Activated B cell treated with CpG ODN at 0.5 μM for 24 hours (primary cell): Measurements from ENCODE around the gene KLHL7. TPM values are rescaled to one million over a fixed set of nuclear protein-coding genes. Genes with fewer than 3 reads are reported as not detected.

Source experiments
- ATAC-seq: fragments of 200-7000 bp; cut with Tn5 transposase; one replicate; pipeline ENCODE4 v1.10.0; 2021; ENCODE audit warnings: low read depth, mild to moderate bottlenecking, moderate library complexity
- CTCF ChIA-PET: fragments of 350-600 bp; sonication (Branson Sonifier 250); formaldehyde crosslinking; loops from one replicate; lab custom pipeline; 2021; ENCODE audit warnings: antibody characterized with exemption; lab: Charles Lee
- POLR2A ChIA-PET: fragments of 350-600 bp; sonication (Branson Sonifier 250); formaldehyde crosslinking; loops from one replicate; lab custom pipeline; 2021; ENCODE audit warnings: antibody characterized with exemption; lab: Charles Lee
- DNase-seq: peaks from one replicate; pipeline ENCODE4 v3.0.0; 2022
- H3K27ac Mint-ChIP-seq: one replicate; pipeline ENCODE4 v1.8.0; 2020; ENCODE audit warnings: mixed read lengths
- H3K27me3 Mint-ChIP-seq: one replicate; pipeline ENCODE4 v1.8.0; 2021; ENCODE audit warnings: mixed read lengths
- H3K36me3 Mint-ChIP-seq: one replicate; pipeline ENCODE4 v1.8.0; 2021; ENCODE audit warnings: low read depth, mixed read lengths
- H3K4me1 Mint-ChIP-seq: one replicate; pipeline ENCODE4 v1.8.0; 2021; ENCODE audit warnings: mixed read lengths
- H3K4me3 Mint-ChIP-seq: one replicate; pipeline ENCODE4 v1.8.0; 2020; ENCODE audit warnings: mild to moderate bottlenecking, mixed read lengths
- H3K9me3 Mint-ChIP-seq: one replicate; pipeline ENCODE4 v1.8.0; 2020; ENCODE audit warnings: mixed read lengths
- intact Hi-C: fragments of 100-400 bp; cut with micrococcal nuclease; formaldehyde crosslinking; loops from one replicate; pipeline ENCODE4 v1.15.1; 2024
- total RNA-seq: library from RNA; stranded (reverse); gene quantifications from 2 replicates; pipeline ENCODE4 v1.2.3, GENCODE V29; 2022
- TF ChIP-seq, protein P1 (sequence below): fragments of 200-600 bp; IDR thresholded peaks from one replicate; pipeline ENCODE4 v1.8.0; 2022; ENCODE audit warnings: antibody characterized with exemption, mild to moderate bottlenecking

Gene KLHL7
- total RNA-seq, 1 donor from 2014 or later = 13.4 TPM

DNA sequence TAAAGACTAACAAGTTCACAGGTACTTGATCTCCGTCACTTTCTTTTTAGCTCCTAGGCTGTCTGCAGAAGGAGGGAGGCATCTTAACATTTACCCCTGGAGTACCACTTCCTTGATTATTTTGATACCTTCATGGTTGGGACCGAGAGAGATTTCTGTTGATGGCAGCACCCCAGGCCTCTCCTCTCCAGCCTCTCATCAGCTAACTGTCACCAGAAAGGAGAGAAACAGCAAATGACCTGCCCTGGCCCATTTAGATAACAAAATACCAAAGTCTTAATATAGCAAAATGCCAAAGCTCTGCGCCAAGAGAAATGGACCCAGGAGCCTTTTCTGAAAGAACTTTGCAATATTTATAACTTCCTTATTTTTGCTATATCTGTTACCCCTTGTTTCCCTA, 30.0 kb upstream of the KLHL7 start:
- ChIA-PET CTCF (interaction anchor here (0.6 to 1.2 kb wide), 2 partner anchors 10 to 11 kb away, joined by 3 to 4 read pairs; no protein-coding TSS in a partner anchor), POLR2A (no interaction called here)
- H3K4me1 Mint-ChIP-seq = no peaks in the 10 kb centered on the region
- H3K27me3 Mint-ChIP-seq = peaks cover 2% of the 10 kb centered on the region
- H3K36me3 Mint-ChIP-seq = no peaks in the 10 kb centered on the region
- DNase-seq (no peak), ATAC-seq (no peak)
- H3K4me3 Mint-ChIP-seq = no peak overlapping the region
- H3K9me3 Mint-ChIP-seq = no peaks in the 10 kb centered on the region
- intact Hi-C loops = no loop called here
- TF ChIP-seq, protein P1, sequence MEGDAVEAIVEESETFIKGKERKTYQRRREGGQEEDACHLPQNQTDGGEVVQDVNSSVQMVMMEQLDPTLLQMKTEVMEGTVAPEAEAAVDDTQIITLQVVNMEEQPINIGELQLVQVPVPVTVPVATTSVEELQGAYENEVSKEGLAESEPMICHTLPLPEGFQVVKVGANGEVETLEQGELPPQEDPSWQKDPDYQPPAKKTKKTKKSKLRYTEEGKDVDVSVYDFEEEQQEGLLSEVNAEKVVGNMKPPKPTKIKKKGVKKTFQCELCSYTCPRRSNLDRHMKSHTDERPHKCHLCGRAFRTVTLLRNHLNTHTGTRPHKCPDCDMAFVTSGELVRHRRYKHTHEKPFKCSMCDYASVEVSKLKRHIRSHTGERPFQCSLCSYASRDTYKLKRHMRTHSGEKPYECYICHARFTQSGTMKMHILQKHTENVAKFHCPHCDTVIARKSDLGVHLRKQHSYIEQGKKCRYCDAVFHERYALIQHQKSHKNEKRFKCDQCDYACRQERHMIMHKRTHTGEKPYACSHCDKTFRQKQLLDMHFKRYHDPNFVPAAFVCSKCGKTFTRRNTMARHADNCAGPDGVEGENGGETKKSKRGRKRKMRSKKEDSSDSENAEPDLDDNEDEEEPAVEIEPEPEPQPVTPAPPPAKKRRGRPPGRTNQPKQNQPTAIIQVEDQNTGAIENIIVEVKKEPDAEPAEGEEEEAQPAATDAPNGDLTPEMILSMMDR = no peak
- no peak overlapping the region for H3K27ac Mint-ChIP-seq

DNA sequence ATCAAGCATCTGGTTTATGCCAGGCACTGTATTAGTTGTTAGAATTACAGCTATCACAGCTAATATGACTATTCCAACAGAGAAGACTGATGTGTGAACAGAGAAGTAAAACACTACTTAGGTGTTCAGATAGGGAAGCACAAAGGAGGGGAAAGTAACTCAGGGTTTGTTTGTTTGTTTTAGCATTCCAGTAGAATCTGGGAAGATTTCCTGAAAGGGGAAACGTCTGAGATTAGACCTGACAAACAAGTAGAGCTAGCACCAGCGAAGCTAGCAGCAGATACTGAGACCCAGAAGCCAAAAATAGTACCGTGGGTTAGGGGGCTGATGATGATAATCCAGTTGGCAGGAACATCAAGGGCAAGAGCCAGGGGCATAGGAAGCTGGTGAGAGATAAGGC, 28.8 kb upstream of the KLHL7 start:
- intact Hi-C loops = no loop called here
- Mint-ChIP-seq H3K4me3 (no peak overlapping the region), H3K4me1 (no peaks in the 10 kb centered on the region), H3K27ac (no peak overlapping the region), H3K9me3 (no peaks in the 10 kb centered on the region), H3K27me3 (peaks cover 5% of the 10 kb centered on the region), H3K36me3 (no peaks in the 10 kb centered on the region)
- CTCF ChIA-PET = interaction anchor here (1.2 kb wide), 1 partner anchor 9 kb away, joined by 4 read pairs; no protein-coding TSS in a partner anchor
- TF ChIP-seq, protein P1 = no peak
- POLR2A ChIA-PET = no interaction called here
- DNase-seq (no peak), ATAC-seq (no peak)

DNA sequence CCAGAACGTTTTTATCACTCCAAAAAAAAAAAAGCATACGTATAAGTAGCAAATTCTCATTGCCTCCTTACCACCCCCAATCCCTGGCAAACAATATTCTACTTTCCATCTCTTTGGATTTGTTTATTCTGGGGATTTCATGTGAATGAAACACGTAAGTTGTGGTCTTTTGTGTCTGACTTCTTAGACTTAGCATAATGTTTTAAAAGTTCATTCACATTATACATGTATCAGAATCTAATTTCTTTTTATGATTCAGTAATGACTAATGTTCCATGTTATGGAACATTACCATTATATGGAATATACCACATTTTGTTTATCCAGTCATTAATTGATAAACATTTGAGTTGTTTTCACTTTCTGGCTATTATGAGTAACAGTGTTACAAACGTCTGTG, 12.5 kb upstream of the KLHL7 start:
- Mint-ChIP-seq H3K27ac (no peak overlapping the region), H3K4me1 (no peaks in the 10 kb centered on the region), H3K27me3 (peaks cover 2% of the 10 kb centered on the region), H3K36me3 (no peaks in the 10 kb centered on the region), H3K4me3 (no peak overlapping the region), H3K9me3 (peaks cover 8% of the 10 kb centered on the region)
- no peak for ATAC-seq
- intact Hi-C loops = no loop called here
- POLR2A ChIA-PET = no interaction called here
- CTCF ChIA-PET = no interaction called here
- no peak for DNase-seq
- TF ChIP-seq, protein P1 = no peak

DNA sequence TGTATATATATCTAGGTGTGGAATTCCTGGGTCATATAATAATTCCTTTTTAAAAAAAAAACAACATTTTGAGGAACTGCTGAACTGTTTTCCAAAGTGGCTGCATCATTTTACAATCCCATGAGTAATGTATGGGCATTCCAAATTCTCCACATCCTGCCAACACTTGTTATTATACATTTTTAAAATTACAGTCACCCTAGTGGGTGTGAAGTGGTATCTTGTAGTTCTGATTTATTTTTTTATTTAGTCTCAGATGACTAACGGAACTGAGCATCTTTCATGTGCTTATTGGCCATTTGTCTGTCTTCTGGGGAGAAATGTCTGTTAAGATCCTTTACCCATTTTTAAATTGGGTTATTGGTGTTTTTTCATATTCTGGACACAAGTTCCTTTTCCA, 12.0 kb upstream of the KLHL7 start:
- ATAC-seq (no peak), DNase-seq (no peak)
- intact Hi-C loops = no loop called here
- POLR2A ChIA-PET = no interaction called here
- H3K9me3 Mint-ChIP-seq = peaks cover 8% of the 10 kb centered on the region
- H3K36me3 Mint-ChIP-seq = no peaks in the 10 kb centered on the region
- no peak overlapping the region for H3K4me3 Mint-ChIP-seq
- peaks cover 2% of the 10 kb centered on the region for H3K27me3 Mint-ChIP-seq
- CTCF ChIA-PET = no interaction called here
- no peaks in the 10 kb centered on the region for H3K4me1 Mint-ChIP-seq
- TF ChIP-seq, protein P1 = no peak
- H3K27ac Mint-ChIP-seq = no peak overlapping the region

DNA sequence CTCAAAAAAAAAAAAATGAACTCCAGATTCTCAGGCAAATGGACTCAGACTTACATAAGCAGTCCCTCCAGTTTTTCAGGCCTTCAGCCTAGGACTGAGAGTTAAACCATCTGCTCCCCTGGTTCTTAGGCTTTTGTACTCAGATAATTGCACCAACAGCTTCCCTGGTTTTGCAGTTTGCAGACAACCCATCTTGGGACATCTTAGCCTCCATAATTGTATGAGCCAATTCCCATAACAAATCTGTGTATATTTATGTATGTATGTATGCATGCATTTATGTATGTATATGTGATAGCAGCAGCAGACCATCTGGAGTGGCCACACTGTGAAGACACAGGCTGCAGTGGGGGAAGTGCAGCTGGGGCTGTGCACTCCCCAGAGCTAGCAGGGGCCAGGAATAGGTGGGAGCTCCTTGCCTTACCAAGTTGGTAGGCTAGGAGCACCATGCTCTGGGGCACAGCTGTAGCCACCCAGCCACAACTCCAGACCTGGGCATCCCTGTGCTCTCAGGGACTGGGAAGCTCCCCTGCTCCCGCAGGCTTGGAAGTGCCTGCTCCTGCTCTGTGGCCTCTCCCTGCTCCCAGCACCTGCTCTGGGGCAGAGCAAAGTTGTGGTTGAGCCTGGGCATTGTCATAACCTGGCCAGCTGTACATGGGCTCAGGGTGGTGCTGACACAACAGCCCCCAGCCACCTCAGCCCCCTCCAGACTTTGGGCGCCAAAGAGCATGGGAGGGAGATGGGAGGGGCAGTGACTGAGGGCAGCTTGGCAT, 8.9 kb upstream of the KLHL7 start:
- H3K9me3 Mint-ChIP-seq = peaks cover 8% of the 10 kb centered on the region
- TF ChIP-seq, protein P1 = no peak
- no peak for DNase-seq
- no peaks in the 10 kb centered on the region for H3K36me3 Mint-ChIP-seq
- no peak overlapping the region for H3K4me3 Mint-ChIP-seq
- H3K4me1 Mint-ChIP-seq = no peaks in the 10 kb centered on the region
- ChIA-PET CTCF (interaction anchor here (0.6 to 2.9 kb wide), 3 partner anchors 10 to 20 kb away, joined by 3 to 12 read pairs (median 4); no protein-coding TSS in a partner anchor), POLR2A (interaction anchor here (0.6 to 1.1 kb wide), 2 partner anchors 9 to 16 kb away, joined by 3 to 5 read pairs; partner anchors contain the start of gene KLHL7)
- no peak overlapping the region for H3K27ac Mint-ChIP-seq
- ATAC-seq = no peak
- no peaks in the 10 kb centered on the region for H3K27me3 Mint-ChIP-seq
- intact Hi-C loops = no loop called here
